Measurements from ENCODE around the gene DNM2. TPM values are rescaled to one million over a fixed set of nuclear protein-coding genes. Genes with fewer than 3 reads are reported as not detected.
A peak's percentile ranks its signal among the peaks of the same experiment; 100 is the strongest.

The DNM2 gene
- total RNA-seq, 3 donors from 2014 or later, result 83.1 to 98.6 (median 84.5) TPM

GRCh38 chr19:10729411-10729810, 11.5 kb downstream of the DNM2 start:
- no peak for TF ChIP-seq CTCF (IDR thresholded peaks at IDR 0.05)
- no peak for TF ChIP-seq POLR2AphosphoS5 (IDR thresholded peaks at IDR 0.05)
- no peak for TF ChIP-seq POLR2A (IDR thresholded peaks at IDR 0.05)
- Histone ChIP-seq H3K4me3 (no peak overlapping the region), H3K9me3 (no peaks in the 10 kb centered on the region), H3K36me3 (no peaks in the 10 kb centered on the region), H3K27me3 (no peaks in the 10 kb centered on the region), H3K4me1 (no peaks in the 10 kb centered on the region), H3K27ac (no peak overlapping the region)
- intact Hi-C loops (cut with DNase I; ENCODE audit: low total_unique reads), result no loop called here
- no peak for DNase-seq (ENCODE audit: low spot score in 2 of 2)

- intact Hi-C loops (cut with DNase I; ENCODE audit: low total_unique reads), result no loop called here
- no peaks in the 10 kb centered on the region for H3K9me3 ChIP-seq
- H3K27me3 ChIP-seq, result no peaks in the 10 kb centered on the region
- H3K4me1 ChIP-seq, result no peaks in the 10 kb centered on the region
- TF ChIP-seq POLR2AphosphoS5 (IDR thresholded peaks at IDR 0.05) (no peak), POLR2A (IDR thresholded peaks at IDR 0.05) (no peak), CTCF (IDR thresholded peaks at IDR 0.05) (no peak)
- no peak for DNase-seq (ENCODE audit: low spot score in 2 of 2)
- peak overlapping the region in 1 of 2 donors; percentile 38 for H3K27ac ChIP-seq
- no peaks in the 10 kb centered on the region for H3K36me3 ChIP-seq
- no peak overlapping the region for H3K4me3 ChIP-seq
These were observed 13.1 kb downstream of the DNM2 start for GRCh38 chr19:10730932-10731331.

GRCh38 chr19:10735741-10736140, 17.9 kb downstream of the DNM2 start:
- H3K36me3 ChIP-seq, result no peaks in the 10 kb centered on the region
- intact Hi-C loops (cut with DNase I; ENCODE audit: low total_unique reads), result no loop called here
- no peaks in the 10 kb centered on the region for H3K27me3 ChIP-seq
- DNase-seq (ENCODE audit: low spot score in 2 of 2), result no peak
- no peak overlapping the region for H3K27ac ChIP-seq
- no peak overlapping the region for H3K4me3 ChIP-seq
- no peaks in the 10 kb centered on the region for H3K9me3 ChIP-seq
- H3K4me1 ChIP-seq, result no peaks in the 10 kb centered on the region
- TF ChIP-seq POLR2A (IDR thresholded peaks at IDR 0.05) (no peak), CTCF (IDR thresholded peaks at IDR 0.05) (no peak), POLR2AphosphoS5 (IDR thresholded peaks at IDR 0.05) (no peak)

- no peak for DNase-seq (ENCODE audit: low spot score in 2 of 2)
- no peaks in the 10 kb centered on the region for H3K4me1 ChIP-seq
- no peaks in the 10 kb centered on the region for H3K9me3 ChIP-seq
- H3K4me3 ChIP-seq, result no peak overlapping the region
- intact Hi-C loops (cut with DNase I; ENCODE audit: low total_unique reads), result no loop called here
- H3K27ac ChIP-seq, result no peak overlapping the region
- no peaks in the 10 kb centered on the region for H3K36me3 ChIP-seq
- H3K27me3 ChIP-seq, result no peaks in the 10 kb centered on the region
- TF ChIP-seq CTCF (IDR thresholded peaks at IDR 0.05) (no peak), POLR2A (IDR thresholded peaks at IDR 0.05) (no peak), POLR2AphosphoS5 (IDR thresholded peaks at IDR 0.05) (no peak)
These were observed 18.3 kb downstream of the DNM2 start for GRCh38 chr19:10736189-10736588.

GRCh38 chr19:10736916-10737551, 19.2 kb downstream of the DNM2 start:
- TF ChIP-seq POLR2AphosphoS5 (IDR thresholded peaks at IDR 0.05) (no peak), CTCF (IDR thresholded peaks at IDR 0.05) (no peak), POLR2A (IDR thresholded peaks at IDR 0.05) (no peak)
- Histone ChIP-seq H3K27me3 (no peaks in the 10 kb centered on the region), H3K4me3 (no peak overlapping the region), H3K27ac (no peak overlapping the region), H3K9me3 (no peaks in the 10 kb centered on the region), H3K4me1 (no peaks in the 10 kb centered on the region), H3K36me3 (no peaks in the 10 kb centered on the region)
- DNase-seq (ENCODE audit: low spot score in 2 of 2), result no peak
- intact Hi-C loops (cut with DNase I; ENCODE audit: low total_unique reads), result no loop called here
